Stimulated activated naive CD8-positive, alpha-beta T cell treated with anti-CD3 and anti-CD28 coated beads, Interleukin-15, amount 100 ng/mL, for 72 hours (primary cell): ENCODE results near the gene KIF2A.

Experiments
- ATAC-seq: fragments of 150-1000 bp; cut with Tn5 transposase; 2 replicates; pipeline ENCODE4 v1.10.0; 2021; ENCODE audit warnings: mild to moderate bottlenecking, moderate library complexity
- DNase-seq, 2 donors: peaks; one replicate each; pipeline ENCODE4 v3.0.0; 2021 to 2022
- H3K27ac Mint-ChIP-seq, 2 donors: one replicate each; pipeline ENCODE4 v1.8.0; 2022; ENCODE audit warnings: mild to moderate bottlenecking in 2 of 2, mixed read lengths in 2 of 2, moderate library complexity in 2 of 2
- H3K27me3 Mint-ChIP-seq: one replicate; pipeline ENCODE4 v1.8.0; 2022; ENCODE audit warnings: mixed read lengths
- H3K4me1 Mint-ChIP-seq: one replicate; pipeline ENCODE4 v1.8.0; 2022; ENCODE audit warnings: mild to moderate bottlenecking, mixed read lengths
- H3K4me3 Mint-ChIP-seq, 2 donors: one replicate each; pipeline ENCODE4 v1.8.0; 2022; ENCODE audit warnings: mild to moderate bottlenecking in 2 of 2, mixed read lengths in 2 of 2, moderate library complexity in 1 of 2
- H3K9me3 Mint-ChIP-seq, 2 donors: one replicate each; pipeline ENCODE4 v1.8.0; 2022; ENCODE audit warnings: mixed read lengths in 2 of 2

KIF2A gene

GRCh38 chr5:62331921-62332320 lies 25.9 kb downstream of the KIF2A start:
- Mint-ChIP-seq H3K4me3 (no peak overlapping the region), H3K27ac (no peak overlapping the region), H3K9me3 (no peaks in the 10 kb centered on the region), H3K27me3 (no peaks in the 10 kb centered on the region), H3K4me1 (peaks cover 77% of the 10 kb centered on the region)
- ATAC-seq (no peak), DNase-seq (no peak)

- H3K27ac Mint-ChIP-seq, result peak overlapping the region in 1 of 2 donors; percentile 92
- no peak for DNase-seq
- H3K4me3 Mint-ChIP-seq, result no peak overlapping the region
- peaks cover 71% of the 10 kb centered on the region for H3K4me1 Mint-ChIP-seq
- no peaks in the 10 kb centered on the region for H3K27me3 Mint-ChIP-seq
- ATAC-seq, result no peak
- H3K9me3 Mint-ChIP-seq, result no peaks in the 10 kb centered on the region
Measured at GRCh38 chr5:62333250-62333794, 27.3 kb downstream of the KIF2A start.

- H3K27ac Mint-ChIP-seq, result peak overlapping the region; percentile 67 to 92
- no peak for ATAC-seq
- H3K27me3 Mint-ChIP-seq, result no peaks in the 10 kb centered on the region
- H3K9me3 Mint-ChIP-seq, result no peaks in the 10 kb centered on the region
- no peak overlapping the region for H3K4me3 Mint-ChIP-seq
- H3K4me1 Mint-ChIP-seq, result peaks cover 68% of the 10 kb centered on the region
- DNase-seq, result no peak
Measured at GRCh38 chr5:62334082-62334481, 28.1 kb downstream of the KIF2A start.

GRCh38 chr5:62340392-62340791 lies 34.4 kb downstream of the KIF2A start:
- peaks cover 73% of the 10 kb centered on the region for H3K4me1 Mint-ChIP-seq
- no peak overlapping the region for H3K4me3 Mint-ChIP-seq
- H3K9me3 Mint-ChIP-seq, result no peaks in the 10 kb centered on the region
- ATAC-seq, result no peak
- H3K27ac Mint-ChIP-seq, result no peak overlapping the region
- no peak for DNase-seq
- H3K27me3 Mint-ChIP-seq, result no peaks in the 10 kb centered on the region

GRCh38 chr5:62340979-62341378 lies 35.0 kb downstream of the KIF2A start:
- no peaks in the 10 kb centered on the region for H3K9me3 Mint-ChIP-seq
- peak overlapping the region; percentile 59 to 71 for H3K4me3 Mint-ChIP-seq
- DNase-seq (no peak), ATAC-seq (no peak)
- H3K4me1 Mint-ChIP-seq, result peaks cover 68% of the 10 kb centered on the region
- H3K27me3 Mint-ChIP-seq, result no peaks in the 10 kb centered on the region
- peak overlapping the region; percentile 31 to 47 for H3K27ac Mint-ChIP-seq

GRCh38 chr5:62341783-62342475 lies 35.9 kb downstream of the KIF2A start:
- ATAC-seq (peak; percentile 79), DNase-seq (no peak)
- Mint-ChIP-seq H3K4me3 (peak overlapping the region; percentile 59 to 71), H3K27ac (peak overlapping the region; percentile 78 to 81), H3K9me3 (no peaks in the 10 kb centered on the region), H3K27me3 (no peaks in the 10 kb centered on the region), H3K4me1 (peaks cover 61% of the 10 kb centered on the region)

GRCh38 chr5:62342476-62342837 lies 36.5 kb downstream of the KIF2A start:
- H3K4me3 Mint-ChIP-seq, result peak overlapping the region in 1 of 2 donors; percentile 59
- ATAC-seq (peak; percentile 6), DNase-seq (no peak)
- H3K9me3 Mint-ChIP-seq, result no peaks in the 10 kb centered on the region
- H3K27ac Mint-ChIP-seq, result peak overlapping the region in 1 of 2 donors; percentile 78
- H3K27me3 Mint-ChIP-seq, result no peaks in the 10 kb centered on the region
- peaks cover 59% of the 10 kb centered on the region for H3K4me1 Mint-ChIP-seq

- DNase-seq (no peak), ATAC-seq (no peak)
- Mint-ChIP-seq H3K4me3 (no peak overlapping the region), H3K27me3 (no peaks in the 10 kb centered on the region), H3K9me3 (no peaks in the 10 kb centered on the region), H3K4me1 (peaks cover 59% of the 10 kb centered on the region), H3K27ac (peak overlapping the region in 1 of 2 donors; percentile 13)
Measured at GRCh38 chr5:62343428-62343827, 37.4 kb downstream of the KIF2A start.

- ATAC-seq (no peak), DNase-seq (no peak)
- Mint-ChIP-seq H3K27ac (no peak overlapping the region), H3K9me3 (no peaks in the 10 kb centered on the region), H3K4me1 (peaks cover 38% of the 10 kb centered on the region), H3K27me3 (no peaks in the 10 kb centered on the region), H3K4me3 (no peak overlapping the region)
Measured at GRCh38 chr5:62346748-62347147, 40.7 kb downstream of the KIF2A start.

- ATAC-seq (no peak), DNase-seq (no peak)
- Mint-ChIP-seq H3K27ac (peak overlapping the region; percentile 19 to 70), H3K4me1 (peaks cover 33% of the 10 kb centered on the region), H3K9me3 (no peaks in the 10 kb centered on the region), H3K27me3 (no peaks in the 10 kb centered on the region), H3K4me3 (no peak overlapping the region)
Measured at GRCh38 chr5:62347928-62348327, 41.9 kb downstream of the KIF2A start.

- peaks cover 28% of the 10 kb centered on the region for H3K4me1 Mint-ChIP-seq
- H3K27ac Mint-ChIP-seq, result peak overlapping the region; percentile 11 to 44
- DNase-seq (no peak), ATAC-seq (no peak)
- H3K27me3 Mint-ChIP-seq, result no peaks in the 10 kb centered on the region
- H3K4me3 Mint-ChIP-seq, result no peak overlapping the region
- H3K9me3 Mint-ChIP-seq, result no peaks in the 10 kb centered on the region
Measured at GRCh38 chr5:62348723-62349481, 42.9 kb downstream of the KIF2A start.

- H3K27ac Mint-ChIP-seq, result no peak overlapping the region
- no peaks in the 10 kb centered on the region for H3K27me3 Mint-ChIP-seq
- H3K9me3 Mint-ChIP-seq, result no peaks in the 10 kb centered on the region
- no peak overlapping the region for H3K4me3 Mint-ChIP-seq
- peaks cover 10% of the 10 kb centered on the region for H3K4me1 Mint-ChIP-seq
- ATAC-seq, result peak; percentile 80
- DNase-seq, result no peak
Measured at GRCh38 chr5:62354028-62354874, 48.2 kb downstream of the KIF2A start.

GRCh38 chr5:62362701-62363100 lies 56.7 kb downstream of the KIF2A start:
- DNase-seq (no peak), ATAC-seq (no peak)
- H3K9me3 Mint-ChIP-seq, result no peaks in the 10 kb centered on the region
- no peak overlapping the region for H3K4me3 Mint-ChIP-seq
- H3K27ac Mint-ChIP-seq, result no peak overlapping the region
- no peaks in the 10 kb centered on the region for H3K4me1 Mint-ChIP-seq
- no peaks in the 10 kb centered on the region for H3K27me3 Mint-ChIP-seq

- no peak overlapping the region for H3K4me3 Mint-ChIP-seq
- no peaks in the 10 kb centered on the region for H3K27me3 Mint-ChIP-seq
- DNase-seq (no peak), ATAC-seq (no peak)
- H3K27ac Mint-ChIP-seq, result peak overlapping the region; percentile 52 to 55
- no peaks in the 10 kb centered on the region for H3K9me3 Mint-ChIP-seq
- no peaks in the 10 kb centered on the region for H3K4me1 Mint-ChIP-seq
Measured at GRCh38 chr5:62369039-62369438, 63.0 kb downstream of the KIF2A start.

GRCh38 chr5:62371409-62371808 lies 65.4 kb downstream of the KIF2A start:
- H3K27me3 Mint-ChIP-seq, result no peaks in the 10 kb centered on the region
- no peaks in the 10 kb centered on the region for H3K9me3 Mint-ChIP-seq
- H3K27ac Mint-ChIP-seq, result no peak overlapping the region
- ATAC-seq (no peak), DNase-seq (no peak)
- H3K4me1 Mint-ChIP-seq, result no peaks in the 10 kb centered on the region
- no peak overlapping the region for H3K4me3 Mint-ChIP-seq
